ENCODE measurements around the gene ERBB4. TPM values are rescaled to one million over a fixed set of nuclear protein-coding genes. Genes with fewer than 3 reads are reported as not detected.

The ERBB4 gene
- total RNA-seq, 4 donors from 2014 or later: 0.16 to 12.7 (median 0.27) TPM; not detected in 1

DNA sequence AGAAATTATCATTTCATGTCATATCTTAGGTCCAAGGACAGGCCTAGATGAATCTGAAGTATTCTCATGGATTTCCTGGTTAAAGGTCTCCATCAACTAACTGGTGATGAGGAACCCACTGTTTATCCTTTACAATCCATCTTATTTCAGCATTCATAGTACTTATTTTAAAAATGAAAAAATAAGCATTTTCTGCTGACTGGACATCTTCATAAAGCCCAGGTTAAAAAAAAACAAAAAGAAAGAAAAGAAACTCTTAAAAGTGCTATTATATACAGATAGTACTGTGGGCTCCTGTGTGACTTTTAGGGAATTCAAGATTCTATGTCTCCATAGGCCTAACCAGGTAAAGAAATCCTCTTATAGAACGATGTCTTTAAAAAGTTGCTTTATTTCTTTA, 7.1 kb downstream of the ERBB4 start:
- no peak for DNase-seq
- Histone ChIP-seq H3K27ac (no peak overlapping the region), H3K27me3 (peaks cover 27% of the 10 kb centered on the region), H3K4me3 (no peak overlapping the region), H3K9me3 (no peaks in the 10 kb centered on the region), H3K4me1 (peaks cover 0 to 3% (median under 1%) of the 10 kb centered on the region in 4 donors), H3K36me3 (no peaks in the 10 kb centered on the region)
- intact Hi-C loops (cut with DNase I; ENCODE audit: low total_unique reads): no loop called here
- WGBS, 2 donors (ENCODE audit: low coverage in 1 of 2): 82 to 93% methylated on average over 1 of the region's 1 CpG
- in situ Hi-C loops (cut with MboI; ENCODE audit: low pct_ligation_motif_present in 1 of 4, low pct_unique_long_range_greater_than_20kb in 1 of 4, low sequenced_read_pairs in 3 of 4): no loop called here
- TF ChIP-seq EP300 (IDR thresholded peaks at IDR 0.05; ENCODE audit: low read depth) (no peak), POLR2AphosphoS5 (IDR thresholded peaks at IDR 0.05) (no peak)

DNA sequence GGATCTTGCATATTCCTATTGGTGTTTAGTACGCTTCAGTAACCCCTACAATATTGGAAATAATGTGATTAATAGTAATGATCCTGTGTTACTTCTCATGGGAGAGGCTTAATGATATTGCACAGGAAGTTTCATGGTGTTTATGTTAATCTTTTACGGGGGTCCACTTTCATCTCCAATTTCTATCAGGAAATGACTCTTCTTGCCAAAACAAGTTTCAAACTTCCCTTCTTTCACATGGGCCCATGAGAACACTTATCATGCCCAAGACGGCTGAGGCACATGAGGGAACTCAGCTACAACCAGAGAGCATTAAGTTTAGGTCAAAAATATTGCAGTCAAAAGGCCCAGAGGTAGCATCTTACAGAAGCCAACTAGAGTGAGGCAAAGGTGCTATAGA, 7.6 kb downstream of the ERBB4 start:
- Histone ChIP-seq H3K9me3 (no peaks in the 10 kb centered on the region), H3K27me3 (peaks cover 22% of the 10 kb centered on the region), H3K36me3 (no peaks in the 10 kb centered on the region), H3K27ac (no peak overlapping the region), H3K4me3 (no peak overlapping the region), H3K4me1 (no peaks in the 10 kb centered on the region)
- 36 to 69% methylated on average over 3 of the region's 3 CpGs for WGBS, 2 donors (ENCODE audit: low coverage in 1 of 2)
- intact Hi-C loops (cut with DNase I; ENCODE audit: low total_unique reads) (no loop called here), in situ Hi-C loops (cut with MboI; ENCODE audit: low pct_ligation_motif_present in 1 of 4, low pct_unique_long_range_greater_than_20kb in 1 of 4, low sequenced_read_pairs in 3 of 4) (no loop called here)
- no peak for TF ChIP-seq POLR2A (IDR thresholded peaks at IDR 0.05)
- no peak for TF ChIP-seq POLR2AphosphoS5 (IDR thresholded peaks at IDR 0.05)
- no peak for DNase-seq

DNA sequence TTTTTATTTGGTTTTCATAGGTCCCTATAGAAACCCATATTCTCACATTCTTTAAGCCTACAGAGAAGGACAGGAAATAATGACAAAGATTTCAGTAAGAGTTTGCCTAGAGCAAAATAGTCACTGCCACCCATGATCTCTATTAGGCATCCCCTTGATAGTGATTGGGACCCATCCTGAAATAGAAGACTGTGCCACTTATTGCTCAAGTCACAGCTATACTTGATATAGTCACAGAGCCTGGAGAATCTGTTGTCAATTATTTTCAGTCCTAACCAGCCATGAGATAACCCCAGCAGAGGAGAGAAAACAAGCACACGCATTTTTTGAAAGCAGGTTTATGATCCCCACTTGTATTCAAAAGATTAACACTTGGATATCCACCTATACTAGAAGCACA, 8.2 kb downstream of the ERBB4 start:
- Histone ChIP-seq H3K9me3 (no peaks in the 10 kb centered on the region), H3K36me3 (no peaks in the 10 kb centered on the region), H3K27ac (no peak overlapping the region), H3K27me3 (peaks cover 15% of the 10 kb centered on the region), H3K4me3 (no peak overlapping the region), H3K4me1 (no peaks in the 10 kb centered on the region)
- intact Hi-C loops (cut with DNase I; ENCODE audit: low total_unique reads) (no loop called here), in situ Hi-C loops (cut with MboI; ENCODE audit: low pct_ligation_motif_present in 1 of 4, low pct_unique_long_range_greater_than_20kb in 1 of 4, low sequenced_read_pairs in 3 of 4) (no loop called here)
- no peak for TF ChIP-seq POLR2A (IDR thresholded peaks at IDR 0.05)
- TF ChIP-seq EP300 (IDR thresholded peaks at IDR 0.05; ENCODE audit: low read depth): no peak
- TF ChIP-seq, protein P1, sequence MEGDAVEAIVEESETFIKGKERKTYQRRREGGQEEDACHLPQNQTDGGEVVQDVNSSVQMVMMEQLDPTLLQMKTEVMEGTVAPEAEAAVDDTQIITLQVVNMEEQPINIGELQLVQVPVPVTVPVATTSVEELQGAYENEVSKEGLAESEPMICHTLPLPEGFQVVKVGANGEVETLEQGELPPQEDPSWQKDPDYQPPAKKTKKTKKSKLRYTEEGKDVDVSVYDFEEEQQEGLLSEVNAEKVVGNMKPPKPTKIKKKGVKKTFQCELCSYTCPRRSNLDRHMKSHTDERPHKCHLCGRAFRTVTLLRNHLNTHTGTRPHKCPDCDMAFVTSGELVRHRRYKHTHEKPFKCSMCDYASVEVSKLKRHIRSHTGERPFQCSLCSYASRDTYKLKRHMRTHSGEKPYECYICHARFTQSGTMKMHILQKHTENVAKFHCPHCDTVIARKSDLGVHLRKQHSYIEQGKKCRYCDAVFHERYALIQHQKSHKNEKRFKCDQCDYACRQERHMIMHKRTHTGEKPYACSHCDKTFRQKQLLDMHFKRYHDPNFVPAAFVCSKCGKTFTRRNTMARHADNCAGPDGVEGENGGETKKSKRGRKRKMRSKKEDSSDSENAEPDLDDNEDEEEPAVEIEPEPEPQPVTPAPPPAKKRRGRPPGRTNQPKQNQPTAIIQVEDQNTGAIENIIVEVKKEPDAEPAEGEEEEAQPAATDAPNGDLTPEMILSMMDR (IDR thresholded peaks at IDR 0.05): no peak
- TF ChIP-seq POLR2AphosphoS5 (IDR thresholded peaks at IDR 0.05): no peak
- 9 to 44% methylated on average over 1 of the region's 1 CpG for WGBS, 2 donors (ENCODE audit: low coverage in 1 of 2)
- no peak for DNase-seq

DNA sequence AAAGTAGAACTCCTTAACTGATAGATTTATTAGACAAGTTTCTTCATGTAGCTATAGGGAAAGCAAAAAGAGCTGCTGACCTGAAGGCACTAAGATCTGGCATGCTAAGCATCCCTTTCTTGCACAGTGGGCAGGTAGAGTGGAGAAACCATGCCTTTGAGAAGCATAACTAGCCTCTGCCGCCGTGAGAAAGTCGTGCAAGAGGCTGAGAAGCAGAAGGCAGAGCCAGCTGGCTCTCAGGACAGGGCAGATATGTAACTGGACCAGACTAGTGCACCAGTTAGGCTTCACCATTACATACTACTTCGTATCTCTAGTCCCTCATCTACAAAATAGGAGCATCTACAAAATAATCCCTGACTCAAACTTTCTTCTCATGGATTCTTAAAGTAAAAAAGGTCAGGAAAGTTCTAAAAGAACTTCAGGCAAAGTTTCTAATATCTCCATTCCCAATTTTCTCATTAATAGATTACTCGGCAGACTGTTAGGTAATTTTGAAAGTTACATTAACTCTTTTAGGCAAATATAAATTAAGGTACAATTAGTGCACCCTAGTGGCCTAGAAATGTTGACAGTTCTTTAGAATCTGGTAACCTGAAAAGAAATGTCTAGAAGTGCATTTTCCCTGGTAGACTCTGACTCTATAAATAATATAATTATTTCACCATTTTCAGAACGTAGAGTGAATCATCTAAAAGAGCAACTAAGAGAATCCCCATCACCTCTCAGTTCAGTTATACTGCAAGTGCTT, 10.3 kb downstream of the ERBB4 start:
- intact Hi-C loops (cut with DNase I; ENCODE audit: low total_unique reads): no loop called here
- Histone ChIP-seq H3K4me1 (no peaks in the 10 kb centered on the region), H3K9me3 (no peaks in the 10 kb centered on the region), H3K27ac (no peak overlapping the region), H3K4me3 (no peak overlapping the region), H3K27me3 (peaks cover 2% of the 10 kb centered on the region), H3K36me3 (no peaks in the 10 kb centered on the region)
- TF ChIP-seq, protein P1 (IDR thresholded peaks at IDR 0.05): no peak
- TF ChIP-seq POLR2AphosphoS5 (IDR thresholded peaks at IDR 0.05): no peak
- TF ChIP-seq EP300 (IDR thresholded peaks at IDR 0.05; ENCODE audit: low read depth): no peak
- no peak for TF ChIP-seq POLR2A (IDR thresholded peaks at IDR 0.05)
- WGBS, 2 donors (ENCODE audit: low coverage in 1 of 2): 55 to 66% methylated on average over 4 to 6 of the region's 6 CpGs
- in situ Hi-C loops (cut with MboI; ENCODE audit: low pct_ligation_motif_present in 1 of 4, low pct_unique_long_range_greater_than_20kb in 1 of 4, low sequenced_read_pairs in 3 of 4): no loop called here
- no peak for DNase-seq

DNA sequence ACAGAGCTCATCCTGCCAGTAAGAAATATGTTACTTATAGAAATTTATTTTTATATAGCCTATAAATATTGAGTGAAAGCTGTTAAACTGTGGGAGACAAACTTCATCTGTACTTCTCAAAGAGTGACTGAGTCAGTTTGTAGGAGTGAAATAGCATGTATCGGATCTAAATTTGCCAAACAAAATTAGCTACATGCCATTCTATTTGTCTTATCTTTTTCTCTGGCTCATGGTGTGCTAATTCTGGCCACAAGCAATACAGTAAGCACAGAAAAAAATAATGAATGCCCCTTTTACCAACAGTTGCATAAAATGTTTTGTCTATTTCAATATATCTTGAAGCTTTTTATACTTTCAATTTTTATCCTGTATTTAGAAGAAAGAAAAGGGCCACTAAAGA, 12.5 kb downstream of the ERBB4 start:
- TF ChIP-seq POLR2AphosphoS5 (IDR thresholded peaks at IDR 0.05) (no peak), EP300 (IDR thresholded peaks at IDR 0.05; ENCODE audit: low read depth) (no peak), POLR2A (IDR thresholded peaks at IDR 0.05) (no peak)
- TF ChIP-seq, protein P1 (IDR thresholded peaks at IDR 0.05): no peak
- Histone ChIP-seq H3K27me3 (no peaks in the 10 kb centered on the region), H3K4me1 (no peaks in the 10 kb centered on the region), H3K36me3 (no peaks in the 10 kb centered on the region), H3K4me3 (no peak overlapping the region), H3K9me3 (no peaks in the 10 kb centered on the region), H3K27ac (no peak overlapping the region)
- in situ Hi-C loops (cut with MboI; ENCODE audit: low pct_ligation_motif_present in 1 of 4, low pct_unique_long_range_greater_than_20kb in 1 of 4, low sequenced_read_pairs in 3 of 4): no loop called here
- intact Hi-C loops (cut with DNase I; ENCODE audit: low total_unique reads): no loop called here
- no peak for DNase-seq
- WGBS, 2 donors (ENCODE audit: low coverage in 1 of 2): 73 to 85% methylated on average over 1 of the region's 1 CpG

Data from transverse colon (tissue), 4 donors.